ENCODE measurements around the gene DUOX2.

Gene DUOX2

DNA sequence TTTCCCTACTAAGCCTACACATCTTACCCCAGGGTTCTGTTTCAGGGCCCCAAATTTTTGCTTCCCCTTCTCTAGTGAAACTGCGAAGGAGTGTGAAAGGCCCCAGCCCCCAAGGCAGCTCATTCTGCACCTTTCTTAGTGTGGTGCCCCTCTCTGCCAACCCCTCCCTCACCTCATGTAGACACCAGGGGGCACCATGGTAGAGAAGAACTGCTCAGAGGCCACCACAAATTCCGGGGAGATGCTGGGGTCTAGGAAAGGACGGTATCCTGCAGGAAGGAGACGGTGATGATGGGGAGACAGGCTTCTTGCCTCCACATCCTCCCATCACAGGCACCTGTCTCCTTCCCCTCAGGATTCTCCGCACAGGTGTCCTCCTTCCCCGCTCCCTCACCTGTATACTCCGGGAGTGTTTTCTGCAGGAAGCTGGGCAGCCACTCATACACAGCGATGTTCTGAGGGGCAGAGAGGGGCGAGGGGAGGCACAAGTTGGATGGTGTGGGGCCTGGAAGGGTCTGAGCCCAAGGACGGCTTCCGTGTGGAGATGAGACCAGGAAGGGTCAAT, 3.6 kb downstream of the DUOX2 start:
- TF ChIP-seq, protein P1, sequence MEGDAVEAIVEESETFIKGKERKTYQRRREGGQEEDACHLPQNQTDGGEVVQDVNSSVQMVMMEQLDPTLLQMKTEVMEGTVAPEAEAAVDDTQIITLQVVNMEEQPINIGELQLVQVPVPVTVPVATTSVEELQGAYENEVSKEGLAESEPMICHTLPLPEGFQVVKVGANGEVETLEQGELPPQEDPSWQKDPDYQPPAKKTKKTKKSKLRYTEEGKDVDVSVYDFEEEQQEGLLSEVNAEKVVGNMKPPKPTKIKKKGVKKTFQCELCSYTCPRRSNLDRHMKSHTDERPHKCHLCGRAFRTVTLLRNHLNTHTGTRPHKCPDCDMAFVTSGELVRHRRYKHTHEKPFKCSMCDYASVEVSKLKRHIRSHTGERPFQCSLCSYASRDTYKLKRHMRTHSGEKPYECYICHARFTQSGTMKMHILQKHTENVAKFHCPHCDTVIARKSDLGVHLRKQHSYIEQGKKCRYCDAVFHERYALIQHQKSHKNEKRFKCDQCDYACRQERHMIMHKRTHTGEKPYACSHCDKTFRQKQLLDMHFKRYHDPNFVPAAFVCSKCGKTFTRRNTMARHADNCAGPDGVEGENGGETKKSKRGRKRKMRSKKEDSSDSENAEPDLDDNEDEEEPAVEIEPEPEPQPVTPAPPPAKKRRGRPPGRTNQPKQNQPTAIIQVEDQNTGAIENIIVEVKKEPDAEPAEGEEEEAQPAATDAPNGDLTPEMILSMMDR (IDR thresholded peaks at IDR 0.05; ENCODE audit: low read length): peak; percentile 33; the same call in 1 of the 2 replicates
- no peak for TF ChIP-seq EZH2 (IDR thresholded peaks at IDR 0.05; ENCODE audit: borderline replicate concordance, low read length)
- H3K4me3 ChIP-seq (ENCODE audit: low read depth, low read length, poor library complexity, severe bottlenecking): no peak overlapping the region
- 0 out of 2 replicates have a peak, but pooled peaks cover 3% of the 10 kb centered on the region for H3K27me3 ChIP-seq (ENCODE audit: insufficient read depth, low read length)
- no peaks in the 10 kb centered on the region for H3K9me3 ChIP-seq (ENCODE audit: low read length)
- H2AFZ ChIP-seq (ENCODE audit: low read length): no peak overlapping the region
- H3K79me2 ChIP-seq (ENCODE audit: insufficient read depth, low read length): no peaks in the 10 kb centered on the region
- no peak overlapping the region for H3K9ac ChIP-seq (ENCODE audit: low read length)
- H3F3A ChIP-seq (ENCODE audit: insufficient read depth, low read length): no peaks in the 10 kb centered on the region
- H3K9me2 ChIP-seq (ENCODE audit: low read depth, low read length): no peaks in the 10 kb centered on the region
- no peak overlapping the region for H3K4me2 ChIP-seq (ENCODE audit: low read length)
- H4K20me1 ChIP-seq (ENCODE audit: insufficient read depth, low read length): no peaks in the 10 kb centered on the region
- no peak overlapping the region for H3K27ac ChIP-seq (ENCODE audit: low read depth, low read length, poor library complexity, severe bottlenecking)
- H3K4me1 ChIP-seq (ENCODE audit: insufficient read depth, low read length, severe bottlenecking): peaks cover 14% of the 10 kb centered on the region
- H3K36me3 ChIP-seq (ENCODE audit: insufficient read depth, low read length): no peaks in the 10 kb centered on the region

DNA sequence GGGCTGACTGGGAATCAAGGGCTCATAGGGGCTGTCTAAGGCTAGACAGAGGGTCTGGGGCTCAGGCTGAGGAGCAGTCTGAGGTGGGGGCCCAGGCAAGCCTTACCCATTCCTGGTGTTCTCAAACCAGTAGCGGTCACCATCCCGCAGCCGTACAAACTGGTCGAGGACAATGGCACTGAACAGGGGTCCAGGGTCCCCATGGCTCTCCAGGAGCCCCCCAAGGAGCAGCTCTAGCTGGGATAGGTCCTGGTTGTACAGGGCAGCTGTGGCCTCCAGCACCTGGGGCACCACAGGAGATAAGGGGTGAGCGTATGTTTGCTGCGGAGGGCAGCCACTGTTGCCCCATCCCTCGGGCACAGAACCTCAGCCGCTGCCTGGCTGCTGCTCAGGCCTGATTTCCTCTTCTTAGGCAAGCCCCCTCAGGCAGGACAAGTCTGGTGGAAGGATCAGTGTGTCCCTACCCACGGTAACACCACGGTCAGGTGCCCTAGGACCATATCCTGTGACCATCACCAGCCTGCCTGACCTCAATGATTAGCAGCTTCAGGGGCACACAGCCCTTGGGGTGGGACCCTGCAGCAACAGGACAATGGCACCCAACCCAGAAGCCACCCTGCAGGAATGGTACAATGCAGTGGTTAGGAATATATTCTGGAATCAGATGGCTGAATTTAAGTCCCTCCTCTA, 5.9 kb downstream of the DUOX2 start:
- H3F3A ChIP-seq (ENCODE audit: insufficient read depth, low read length): no peaks in the 10 kb centered on the region
- H3K4me3 ChIP-seq (ENCODE audit: low read depth, low read length, poor library complexity, severe bottlenecking): no peak overlapping the region
- 0 out of 2 replicates have a peak, but pooled peaks cover 3% of the 10 kb centered on the region for H3K27me3 ChIP-seq (ENCODE audit: insufficient read depth, low read length)
- H3K4me1 ChIP-seq (ENCODE audit: insufficient read depth, low read length, severe bottlenecking): no peaks in the 10 kb centered on the region
- no peaks in the 10 kb centered on the region for H3K9me2 ChIP-seq (ENCODE audit: low read depth, low read length)
- H3K79me2 ChIP-seq (ENCODE audit: insufficient read depth, low read length): no peaks in the 10 kb centered on the region
- TF ChIP-seq, protein P1 (IDR thresholded peaks at IDR 0.05; ENCODE audit: low read length): no peak
- TF ChIP-seq EZH2 (IDR thresholded peaks at IDR 0.05; ENCODE audit: borderline replicate concordance, low read length): no peak
- no peaks in the 10 kb centered on the region for H3K36me3 ChIP-seq (ENCODE audit: insufficient read depth, low read length)
- H2AFZ ChIP-seq (ENCODE audit: low read length): no peak overlapping the region
- H3K4me2 ChIP-seq (ENCODE audit: low read length): no peak overlapping the region
- H3K9ac ChIP-seq (ENCODE audit: low read length): no peak overlapping the region
- no peaks in the 10 kb centered on the region for H4K20me1 ChIP-seq (ENCODE audit: insufficient read depth, low read length)
- H3K27ac ChIP-seq (ENCODE audit: low read depth, low read length, poor library complexity, severe bottlenecking): no peak overlapping the region
- no peaks in the 10 kb centered on the region for H3K9me3 ChIP-seq (ENCODE audit: low read length)

DNA sequence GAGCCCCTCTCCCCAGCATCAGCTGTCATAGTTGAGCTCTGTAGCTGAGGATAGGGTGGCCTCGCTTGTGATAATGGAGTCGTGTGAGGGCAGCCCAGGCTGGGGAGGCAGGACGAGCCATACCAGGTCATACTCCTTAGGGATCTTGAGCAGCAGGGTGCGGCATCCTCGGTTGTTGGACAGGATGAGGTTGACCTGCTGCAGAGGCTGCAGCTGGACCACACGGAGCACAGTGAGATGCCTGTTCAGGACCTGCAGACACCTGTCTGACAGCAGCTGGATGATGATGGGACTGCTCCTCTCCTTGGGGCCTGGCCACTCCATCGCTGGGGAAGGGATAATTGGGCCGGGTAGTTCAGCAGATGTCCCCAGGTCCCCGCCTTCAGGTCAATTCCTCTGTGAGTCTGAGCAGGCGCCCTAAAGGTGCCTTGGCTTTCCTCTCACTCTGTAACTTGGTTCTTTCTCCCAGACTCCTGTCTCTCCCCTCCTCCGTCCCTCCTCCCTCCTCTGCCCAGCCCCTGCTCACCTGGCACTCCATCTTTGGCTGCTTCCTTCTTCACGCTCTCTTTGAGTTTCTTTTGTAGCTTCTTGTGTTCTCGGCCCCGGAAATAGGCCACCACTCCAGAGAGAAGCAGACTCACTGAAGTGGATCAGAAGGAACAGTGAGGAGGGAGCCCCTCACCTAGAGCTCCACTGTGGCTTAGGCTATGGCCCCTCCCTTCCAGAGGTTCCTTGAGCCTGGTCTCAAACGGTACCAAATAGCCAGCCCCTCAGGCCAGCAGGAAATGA, 7.8 kb downstream of the DUOX2 start:
- Histone ChIP-seq H3K4me2 (ENCODE audit: low read length) (no peak overlapping the region), H2AFZ (ENCODE audit: low read length) (no peak overlapping the region), H3K4me3 (ENCODE audit: low read depth, low read length, poor library complexity, severe bottlenecking) (no peak overlapping the region), H3F3A (ENCODE audit: insufficient read depth, low read length) (no peaks in the 10 kb centered on the region), H3K9ac (ENCODE audit: low read length) (no peak overlapping the region), H3K27me3 (ENCODE audit: insufficient read depth, low read length) (no peaks in the 10 kb centered on the region), H3K36me3 (ENCODE audit: insufficient read depth, low read length) (no peaks in the 10 kb centered on the region), H3K9me3 (ENCODE audit: low read length) (no peaks in the 10 kb centered on the region), H3K4me1 (ENCODE audit: insufficient read depth, low read length, severe bottlenecking) (no peaks in the 10 kb centered on the region), H3K27ac (ENCODE audit: low read depth, low read length, poor library complexity, severe bottlenecking) (no peak overlapping the region), H3K79me2 (ENCODE audit: insufficient read depth, low read length) (no peaks in the 10 kb centered on the region), H4K20me1 (ENCODE audit: insufficient read depth, low read length) (no peaks in the 10 kb centered on the region), H3K9me2 (ENCODE audit: low read depth, low read length) (no peaks in the 10 kb centered on the region)
- TF ChIP-seq, protein P1 (IDR thresholded peaks at IDR 0.05; ENCODE audit: low read length): no peak
- TF ChIP-seq EZH2 (IDR thresholded peaks at IDR 0.05; ENCODE audit: borderline replicate concordance, low read length): no peak

Measured in OCI-LY1 (cell line).